Measurements from ENCODE around the gene LHFPL2. TPM values are rescaled to one million over a fixed set of nuclear protein-coding genes. Genes with fewer than 3 reads are reported as not detected.

LHFPL2 gene
- total RNA-seq, 2 donors from 2014 or later, result 46.5 to 59.1 TPM

DNA sequence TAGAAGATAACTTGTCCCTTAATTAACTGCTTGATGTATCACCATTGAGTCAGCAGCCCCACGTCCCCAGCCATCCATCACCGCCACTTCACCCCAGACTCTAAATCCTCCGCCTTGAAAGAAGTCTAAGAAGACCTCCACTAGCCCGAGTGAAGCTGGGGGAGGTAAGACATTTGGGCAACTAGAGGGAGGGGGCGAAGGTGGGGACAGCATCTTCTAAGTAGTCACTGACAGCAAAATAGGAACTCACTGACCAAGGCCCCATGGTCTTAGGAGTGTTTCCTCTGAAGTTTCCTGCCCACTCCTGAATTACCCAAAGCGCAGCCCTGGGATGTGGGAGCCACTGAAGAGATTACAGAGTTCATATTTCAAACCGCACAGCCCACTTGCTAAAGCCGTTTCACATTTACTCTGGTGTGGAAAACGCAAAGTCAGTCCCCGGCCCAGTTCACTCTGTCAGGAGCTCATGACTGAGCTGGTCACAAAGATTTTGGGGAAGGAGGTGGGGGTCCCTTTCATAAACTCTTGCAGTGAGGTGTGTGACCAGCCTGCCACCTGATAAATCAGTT lies 107.4 kb downstream of the LHFPL2 start:
- DNase-seq, result no peak
- ATAC-seq, result no peak
- intact Hi-C loops (cut with DNase I, micrococcal nuclease), result loop anchor here in 1 of 2 donors (10.0 kb wide), 1 partner anchor 424 kb away; no protein-coding TSS in a partner anchor

DNA sequence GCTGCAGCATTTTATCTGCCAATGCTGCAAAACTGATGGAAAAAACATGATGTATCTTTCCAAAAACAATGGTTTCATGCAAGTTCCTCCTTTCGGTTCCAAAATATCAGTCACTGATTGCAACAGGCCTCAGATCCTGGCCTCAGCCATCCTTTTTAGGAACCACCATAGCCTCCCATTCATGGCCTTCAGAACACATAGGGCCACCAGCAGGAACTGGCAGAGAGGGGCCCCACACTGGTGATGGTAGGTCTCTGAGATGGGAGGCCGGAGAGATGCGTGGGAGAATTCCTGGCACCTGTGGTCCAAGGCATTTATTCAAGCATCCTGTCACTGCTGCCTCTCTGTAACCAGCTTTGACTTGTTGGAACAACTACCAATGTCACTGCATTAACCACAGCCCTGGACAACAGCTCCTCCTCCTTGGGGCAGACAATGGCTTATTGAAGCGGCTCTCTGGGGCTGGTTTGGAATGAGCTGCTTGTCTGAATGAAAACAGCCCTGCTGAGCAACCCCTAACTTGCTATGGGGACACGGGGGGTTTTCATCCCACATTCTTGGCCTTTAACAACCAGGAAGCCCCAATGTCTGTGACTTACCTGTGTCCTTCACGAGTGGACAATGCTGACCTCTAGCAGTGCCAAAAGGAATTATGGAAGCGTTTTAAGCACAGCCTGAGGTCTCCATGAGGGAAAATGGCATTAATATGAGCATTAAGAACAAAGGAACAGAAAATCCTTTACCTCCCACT lies 108.1 kb downstream of the LHFPL2 start:
- DNase-seq (no peak), ATAC-seq (no peak)
- intact Hi-C loops (cut with DNase I, micrococcal nuclease), result loop anchor here in 1 of 2 donors (10.0 kb wide), 1 partner anchor 424 kb away; no protein-coding TSS in a partner anchor

DNA sequence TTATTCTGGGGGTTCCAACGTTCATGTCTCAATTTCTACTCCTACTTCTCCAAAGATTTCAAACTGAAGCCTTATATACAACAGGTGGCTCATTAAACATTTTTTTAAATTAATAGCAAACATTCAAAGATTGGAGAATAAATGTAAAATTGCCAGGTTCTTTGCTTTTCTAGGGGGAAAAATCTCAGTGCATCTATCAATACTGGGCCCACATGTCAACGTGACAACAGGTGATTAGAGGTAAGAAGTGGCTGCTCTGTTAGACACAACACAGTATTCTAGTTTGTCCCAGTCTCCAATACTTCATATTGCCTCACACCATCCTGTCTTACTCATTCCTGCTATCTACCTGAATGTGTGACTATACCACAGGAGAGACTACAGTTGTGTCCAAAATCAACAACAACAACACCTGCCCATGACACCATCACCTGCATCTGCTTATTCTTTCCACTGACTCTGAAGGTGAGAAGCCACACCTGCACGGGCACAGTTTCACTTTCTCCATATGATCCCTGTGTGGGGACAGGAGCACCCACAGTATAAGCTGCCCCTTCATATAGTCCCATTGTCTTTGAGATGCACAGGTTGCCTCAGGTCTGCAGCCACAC lies 110.2 kb downstream of the LHFPL2 start:
- ATAC-seq (no peak), DNase-seq (no peak)
- intact Hi-C loops (cut with DNase I, micrococcal nuclease), result no loop called here

- DNase-seq (no peak), ATAC-seq (peak; percentile 75)
- intact Hi-C loops (cut with DNase I, micrococcal nuclease), result no loop called here
Measured at GRCh38 chr5:78537821-78538220, 110.8 kb downstream of the LHFPL2 start.

- DNase-seq (no peak), ATAC-seq (no peak)
- intact Hi-C loops (cut with DNase I, micrococcal nuclease), result no loop called here
Measured at GRCh38 chr5:78537411-78537810, 111.2 kb downstream of the LHFPL2 start.

DNA sequence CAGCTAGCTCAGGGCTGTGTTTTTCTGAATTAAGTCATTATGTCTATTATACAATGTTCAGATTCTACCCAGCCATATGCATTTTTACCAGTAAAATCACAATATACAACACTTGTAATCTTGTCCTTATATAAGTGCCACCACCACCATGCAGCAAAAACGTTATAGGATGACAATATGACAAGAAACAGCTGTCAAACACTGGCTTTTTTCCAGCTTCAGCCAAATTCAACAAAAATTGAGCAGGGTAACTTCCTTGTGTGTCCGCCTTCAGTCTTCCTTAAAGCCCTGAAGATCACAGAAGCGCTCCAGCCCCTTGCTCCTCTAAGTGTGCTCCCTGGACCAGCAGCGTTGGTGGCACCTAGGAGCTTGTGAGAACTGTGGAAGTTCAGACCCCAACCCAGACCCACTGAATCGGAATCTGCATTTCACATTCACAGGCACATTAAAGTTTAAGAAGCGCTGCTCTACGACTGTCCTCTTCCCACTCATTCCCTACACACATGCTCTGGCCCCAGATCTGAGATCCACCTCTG lies 111.8 kb downstream of the LHFPL2 start:
- intact Hi-C loops (cut with DNase I, micrococcal nuclease), result no loop called here
- ATAC-seq, result no peak
- no peak for DNase-seq

GRCh38 chr5:78534905-78535200 lies 113.7 kb downstream of the LHFPL2 start:
- ATAC-seq (no peak), DNase-seq (no peak)
- intact Hi-C loops (cut with DNase I, micrococcal nuclease), result loop anchor here in 1 of 2 donors (5.0 kb wide), 1 partner anchor 68 kb away; no protein-coding TSS in a partner anchor

DNA sequence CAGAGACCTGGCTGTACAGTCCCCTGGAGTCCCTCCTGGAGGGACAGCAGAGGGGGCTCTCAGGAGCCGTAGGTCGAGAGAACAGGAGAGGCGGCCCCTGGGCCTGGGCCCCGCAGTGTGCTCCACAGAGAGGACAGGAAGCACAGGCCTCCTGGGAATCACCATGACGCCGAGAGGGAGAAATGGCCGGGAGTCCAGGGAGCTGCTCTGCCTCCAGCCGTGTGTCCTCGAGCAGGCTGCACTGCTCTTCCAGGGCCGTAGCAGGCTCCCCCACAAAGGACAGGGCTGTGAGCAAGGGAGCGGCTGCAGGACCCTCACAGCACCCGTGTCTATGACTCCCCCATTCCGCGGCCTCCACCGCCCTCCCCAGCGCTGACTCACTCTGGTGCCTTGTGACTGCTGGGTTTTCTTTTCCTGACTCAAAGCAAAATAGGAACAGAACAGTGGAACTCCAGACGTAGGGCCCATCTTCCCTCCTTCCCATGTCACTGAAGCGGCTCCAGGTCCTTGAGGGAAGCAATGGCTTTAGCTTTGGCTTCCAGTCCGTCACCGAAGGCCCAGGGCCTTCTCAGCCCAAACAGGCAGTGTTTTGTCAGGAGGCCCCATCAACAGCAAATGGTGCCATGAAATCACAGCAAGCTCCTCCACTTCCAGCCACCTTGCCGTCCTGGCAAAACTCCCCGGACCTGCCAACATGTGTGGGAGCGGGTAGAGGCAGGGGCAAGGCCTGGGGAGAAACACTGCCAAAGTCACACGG lies 114.2 kb downstream of the LHFPL2 start:
- DNase-seq (no peak), ATAC-seq (no peak)
- intact Hi-C loops (cut with DNase I, micrococcal nuclease), result loop anchor here in 1 of 2 donors (5.0 kb wide), 1 partner anchor 67 kb away; no protein-coding TSS in a partner anchor

DNA sequence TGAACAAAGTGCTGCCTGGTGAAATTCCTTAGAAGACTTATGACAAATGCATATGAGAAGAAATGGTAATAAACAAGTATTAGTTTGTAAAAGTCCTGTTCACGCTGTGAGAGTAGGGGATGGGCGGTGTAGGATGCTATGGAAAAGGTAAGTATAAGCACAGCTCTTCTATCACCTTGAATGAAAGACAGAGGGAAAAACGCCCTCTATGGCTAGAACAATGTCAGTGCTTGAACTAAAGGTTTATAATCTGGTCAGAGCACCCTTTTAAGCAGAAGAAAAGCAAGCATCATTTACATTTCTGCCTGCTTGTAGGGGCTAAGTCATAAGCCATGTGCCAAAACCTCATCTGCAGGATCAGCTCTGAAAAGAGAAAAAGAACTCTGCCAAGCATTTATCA lies 115.2 kb downstream of the LHFPL2 start:
- ATAC-seq, result no peak
- intact Hi-C loops (cut with DNase I, micrococcal nuclease), result loop anchor here in 1 of 2 donors (5.0 kb wide), 1 partner anchor 66 kb away; no protein-coding TSS in a partner anchor

GRCh38 chr5:78530342-78531096 lies 118.1 kb downstream of the LHFPL2 start:
- intact Hi-C loops (cut with DNase I, micrococcal nuclease), result loop anchor here in 1 of 2 donors (5.0 kb wide), 1 partner anchor 63 kb away; no protein-coding TSS in a partner anchor
- peak; percentile 70 for ATAC-seq
- no peak for DNase-seq

More for the DNA sequence above, 115.2 kb downstream of the LHFPL2 start:
- no peak for DNase-seq

GRCh38 chr5:78527925-78528324 lies 120.6 kb downstream of the LHFPL2 start:
- no peak for ATAC-seq
- DNase-seq, result no peak
- intact Hi-C loops (cut with DNase I, micrococcal nuclease), result no loop called here

- intact Hi-C loops (cut with DNase I, micrococcal nuclease), result no loop called here
- DNase-seq, result peak in 1 of 2 donors; percentile 46
- ATAC-seq, result peak; percentile 16
Measured at GRCh38 chr5:78527054-78527859, 121.3 kb downstream of the LHFPL2 start.

DNA sequence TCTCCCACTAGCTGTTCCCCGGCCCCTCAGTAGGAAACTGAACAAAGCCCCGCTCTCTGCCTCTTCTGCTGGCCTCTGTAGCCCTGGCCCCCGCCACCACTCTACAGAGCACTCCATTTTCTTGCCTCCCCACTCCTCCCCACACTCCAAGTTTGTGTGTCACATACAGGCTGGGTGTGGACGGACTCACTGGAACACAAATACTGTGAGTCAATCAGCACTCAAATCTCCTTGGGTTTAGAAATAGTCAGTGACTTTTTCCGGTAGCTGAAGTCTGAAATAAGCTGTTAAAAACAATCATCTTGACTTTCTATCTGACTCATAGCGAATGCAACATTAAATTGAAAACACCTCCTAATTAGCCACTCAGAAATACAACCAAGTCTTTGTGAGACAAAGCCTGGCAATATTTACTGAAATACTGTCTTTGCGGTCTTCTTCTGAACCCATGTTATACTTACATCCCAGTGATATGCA lies 122.5 kb downstream of the LHFPL2 start:
- intact Hi-C loops (cut with DNase I, micrococcal nuclease), result no loop called here
- DNase-seq (no peak), ATAC-seq (no peak)

DNA sequence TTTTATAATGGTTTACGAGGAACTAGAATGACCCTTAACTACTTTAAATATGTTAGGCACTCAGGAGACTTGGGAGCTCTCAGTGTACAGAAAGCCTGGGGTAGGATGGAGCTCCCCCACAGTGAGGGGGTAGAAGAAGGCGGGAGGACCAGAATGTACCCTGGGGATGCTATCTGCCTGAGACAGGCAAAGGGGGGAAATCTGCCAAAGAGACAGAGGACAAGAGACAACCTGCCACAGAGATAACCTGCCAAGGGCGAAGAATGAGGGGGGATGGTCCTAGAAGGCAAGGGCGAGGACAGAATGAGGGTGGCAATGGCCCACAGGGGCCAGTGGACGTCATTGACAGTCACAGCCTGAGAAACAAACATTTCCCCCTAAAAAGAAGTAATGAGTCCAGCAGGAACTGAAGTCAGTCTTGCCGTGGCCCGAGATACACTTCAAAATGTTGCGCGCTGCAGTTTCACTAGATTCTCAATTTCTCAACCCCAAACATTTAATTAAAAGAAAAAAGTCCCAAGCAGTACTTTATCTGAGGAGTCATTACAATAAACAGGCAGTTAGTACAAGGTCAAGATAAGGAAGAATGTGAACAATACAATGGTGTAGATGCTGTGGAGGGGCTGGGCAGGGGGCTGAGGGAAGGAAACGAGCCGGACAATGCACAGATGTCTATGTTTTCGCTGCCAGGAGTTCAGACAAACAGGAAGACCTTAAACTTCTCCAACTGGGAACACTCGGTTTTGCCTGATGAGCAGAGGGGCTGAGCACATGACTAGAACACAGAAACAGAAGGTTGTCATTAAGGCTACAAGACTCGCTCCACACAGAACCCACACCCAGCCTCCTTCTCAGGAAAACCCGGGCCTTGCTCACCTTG lies 125.0 kb downstream of the LHFPL2 start:
- DNase-seq, result no peak
- no peak for ATAC-seq
- intact Hi-C loops (cut with DNase I, micrococcal nuclease), result no loop called here

DNA sequence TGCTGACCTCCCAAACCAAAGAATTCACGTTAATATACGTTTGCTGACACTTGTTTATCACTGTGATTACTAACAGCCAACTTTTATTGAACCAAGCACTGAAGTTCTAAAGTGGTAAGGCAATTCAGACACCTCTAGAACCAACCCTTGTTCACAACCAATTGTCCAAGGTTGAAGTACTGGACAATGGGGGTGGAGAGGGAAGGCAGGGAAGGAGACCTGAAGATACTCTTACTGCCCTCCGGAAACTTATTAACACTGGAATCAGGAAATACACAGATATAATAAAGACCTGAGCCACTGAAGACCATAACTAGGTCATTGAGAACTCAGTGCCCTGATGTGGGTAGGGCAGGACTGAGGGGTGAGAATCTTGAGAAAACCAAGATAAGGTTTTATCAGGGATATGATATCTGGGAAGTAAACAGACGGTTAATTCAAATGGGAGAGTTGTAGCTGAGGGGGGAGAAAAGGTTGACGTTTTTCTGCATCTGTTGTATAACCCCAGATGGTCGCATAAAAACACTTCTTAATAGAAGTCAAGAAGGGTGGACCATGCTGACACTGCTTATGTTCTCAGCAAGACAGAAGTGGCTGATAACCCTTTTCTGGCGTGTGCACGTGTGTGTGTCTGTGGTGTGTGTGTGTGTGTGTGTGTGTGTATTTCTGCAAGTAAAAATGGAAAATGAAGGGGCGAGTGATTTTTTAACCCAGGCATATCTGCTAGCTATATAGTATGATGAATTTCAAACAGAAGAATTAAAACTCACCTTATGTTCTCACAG lies 125.9 kb downstream of the LHFPL2 start:
- intact Hi-C loops (cut with DNase I, micrococcal nuclease), result no loop called here
- DNase-seq, result no peak
- ATAC-seq, result peak; percentile 42

DNA sequence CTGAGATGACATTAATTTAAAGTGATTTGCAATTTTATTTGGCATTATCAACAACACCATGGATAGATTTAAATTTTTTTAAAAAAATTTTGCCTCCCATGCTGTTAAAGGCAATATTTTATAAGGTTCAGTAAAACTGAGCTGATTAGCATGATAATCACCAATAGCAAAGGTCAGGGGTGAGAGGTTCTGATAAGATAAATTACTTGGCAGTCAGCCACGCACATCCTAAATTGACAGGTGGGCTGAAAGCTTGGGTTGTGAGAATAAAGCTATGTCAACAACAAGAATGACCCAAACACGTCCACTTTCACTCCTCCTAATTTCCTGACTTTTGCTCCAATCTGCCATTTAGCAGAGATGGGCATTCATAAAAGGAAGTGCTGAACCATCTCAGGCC lies 127.1 kb downstream of the LHFPL2 start:
- intact Hi-C loops (cut with DNase I, micrococcal nuclease), result no loop called here
- DNase-seq (no peak), ATAC-seq (no peak)
